HG02938 (cell line): ENCODE results near the gene E2F4.

Experiments used
- ATAC-seq: cut with Tn5 transposase; IDR thresholded peaks from one replicate; pipeline ENCODE4 v1.9.1; 2021; ENCODE audit warnings: mild to moderate bottlenecking, moderate library complexity; ENCODE audit not compliant: unreplicated experiment

Gene E2F4

GRCh38 chr16:67230809-67231660, 39.1 kb downstream of the E2F4 start:
- no peak for ATAC-seq

DNA sequence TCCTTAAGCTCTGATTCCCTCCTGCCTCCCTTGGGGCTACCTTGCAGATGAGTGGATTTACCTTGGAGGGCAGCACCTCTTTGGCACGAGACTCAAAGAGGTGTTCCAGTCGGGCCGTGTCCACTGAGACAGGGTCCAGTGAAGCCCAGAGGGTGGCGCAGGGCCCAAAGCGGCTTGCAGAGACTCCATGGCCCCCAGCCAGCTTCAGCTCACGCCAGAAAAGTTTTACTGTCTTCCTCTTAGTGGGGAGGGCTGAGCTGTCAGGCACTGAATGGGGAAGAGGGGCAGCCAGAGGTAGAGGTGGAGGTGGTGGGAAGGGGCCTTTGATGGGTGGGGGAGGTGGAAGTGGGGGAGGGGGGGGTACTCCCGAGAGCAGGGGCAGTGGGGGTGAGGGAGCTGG, 41.6 kb downstream of the E2F4 start:
- no peak for ATAC-seq

- no peak for ATAC-seq
Observed at GRCh38 chr16:67234180-67234597, 42.2 kb downstream of the E2F4 start.

- ATAC-seq = no peak
Observed at GRCh38 chr16:67235816-67236562, 44.0 kb downstream of the E2F4 start.

- ATAC-seq = no peak
Observed at GRCh38 chr16:67236563-67237395, 44.8 kb downstream of the E2F4 start.

DNA sequence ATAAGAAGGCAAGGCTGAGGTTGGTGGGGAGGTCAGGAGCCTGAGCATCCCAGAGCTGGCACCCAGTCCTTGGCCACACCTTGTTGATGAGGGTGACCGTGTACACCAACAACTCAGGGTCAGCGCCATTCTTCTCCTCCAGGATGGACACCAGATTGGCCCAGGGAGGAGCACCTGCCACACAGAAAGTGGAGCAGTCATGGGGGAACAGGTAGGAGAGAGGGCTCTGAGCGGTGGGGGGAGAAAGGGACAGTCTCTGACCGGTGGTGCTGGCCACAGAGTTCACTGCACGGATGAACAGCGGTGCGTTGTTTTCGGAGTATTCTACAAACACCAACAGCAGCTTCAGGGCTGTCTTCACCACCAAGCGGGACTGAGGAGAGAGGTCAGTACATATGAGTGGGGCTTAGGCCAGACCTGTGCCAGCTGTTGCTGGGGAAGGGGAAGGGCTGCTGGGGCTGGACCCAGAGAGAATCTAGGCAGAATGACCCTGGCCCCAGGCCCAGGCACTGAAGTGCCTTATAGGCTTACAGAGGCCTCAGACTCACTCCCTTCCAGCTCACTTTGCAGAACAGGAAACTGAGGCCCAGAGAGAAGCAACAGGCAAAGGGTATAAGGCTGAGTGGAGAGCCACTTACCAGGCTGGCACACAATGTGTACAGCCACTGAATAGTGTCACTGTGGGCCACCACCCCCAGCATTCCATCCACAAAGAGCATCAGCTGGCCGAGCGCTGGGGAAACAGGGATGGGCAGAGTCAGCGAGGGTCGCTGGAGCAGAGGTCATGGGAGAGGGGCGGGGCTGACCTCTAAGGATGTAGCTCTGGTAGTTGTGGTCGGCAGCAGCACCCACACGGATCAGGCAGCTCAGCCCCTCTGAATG, 45.7 kb downstream of the E2F4 start:
- no peak for ATAC-seq

GRCh38 chr16:67238278-67238575, 46.3 kb downstream of the E2F4 start:
- ATAC-seq = no peak

DNA sequence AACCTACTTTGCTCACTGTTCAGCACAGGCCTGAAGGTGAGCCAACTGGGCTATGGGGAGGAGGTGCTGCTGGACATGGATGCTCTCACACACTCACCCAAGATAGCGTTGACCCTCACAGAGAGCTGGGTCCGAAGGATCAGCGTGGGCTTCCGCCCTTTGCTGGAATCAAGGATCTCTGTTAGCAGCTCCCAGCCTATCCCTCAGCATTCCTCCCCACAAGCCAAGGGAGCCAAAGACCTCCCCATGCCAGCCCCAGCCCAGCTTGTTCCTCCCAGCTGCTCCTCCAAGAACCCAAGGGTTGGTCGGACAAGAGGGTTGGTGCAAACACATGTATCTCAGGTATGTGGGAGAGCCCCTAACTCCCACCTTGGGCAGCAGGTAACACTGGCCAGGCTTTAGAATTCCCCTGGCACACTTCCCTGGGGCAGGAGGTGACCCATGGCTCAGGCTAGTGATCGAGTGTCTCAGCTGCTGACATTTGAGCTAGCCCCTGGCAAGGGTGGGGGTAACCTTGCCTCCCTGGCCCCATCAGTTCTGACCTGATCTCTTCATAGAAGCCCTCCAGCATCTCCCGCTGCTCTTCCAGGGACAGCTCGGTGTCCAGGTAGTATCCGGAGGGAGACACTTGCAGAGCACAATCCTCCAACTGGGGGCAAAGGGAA, 47.0 kb downstream of the E2F4 start:
- no peak for ATAC-seq

- ATAC-seq = no peak
Observed at GRCh38 chr16:67240506-67240905, 48.6 kb downstream of the E2F4 start.

DNA sequence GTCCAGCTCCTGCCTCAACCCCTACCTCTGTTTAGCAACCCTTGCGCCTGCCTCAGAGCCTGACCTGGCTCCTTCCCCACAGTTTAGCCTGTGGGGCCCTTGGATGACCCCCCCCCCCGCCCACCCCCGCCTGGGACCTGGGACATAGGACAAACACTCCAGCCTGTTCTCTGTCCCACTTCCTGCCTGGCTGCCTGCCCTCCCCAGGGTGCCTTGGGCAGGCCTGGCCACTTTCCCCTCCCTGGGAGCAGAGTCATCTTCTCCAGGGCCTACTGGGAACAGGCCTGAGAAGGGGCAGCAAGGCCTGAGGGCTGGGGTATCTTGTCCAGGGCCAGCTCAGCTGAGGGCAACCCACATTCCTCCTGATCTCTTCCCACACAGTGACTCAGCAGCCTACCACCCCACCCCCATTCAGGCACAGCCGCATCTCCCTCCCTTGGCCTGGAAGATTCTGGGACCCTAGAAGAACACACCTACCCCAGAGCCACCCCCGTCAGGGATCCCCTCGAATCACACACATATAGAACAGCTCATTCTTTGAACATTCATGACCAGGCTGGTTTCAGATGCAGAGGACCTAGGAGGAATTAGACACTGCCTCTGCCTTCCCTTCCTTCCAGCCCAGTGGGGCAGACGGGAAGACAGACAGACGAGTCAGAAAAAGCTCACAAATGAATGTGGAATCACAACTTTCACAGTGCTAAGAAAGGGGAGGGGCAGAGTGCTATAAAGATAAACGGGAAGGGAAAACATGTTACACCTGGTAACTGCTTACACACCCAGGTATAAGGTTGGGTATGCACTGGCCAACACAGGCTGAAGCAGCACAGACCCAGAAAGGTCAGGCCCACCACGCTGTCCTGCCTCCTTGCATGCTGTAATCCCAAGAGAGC, 49.3 kb downstream of the E2F4 start:
- ATAC-seq = no peak

- no peak for ATAC-seq
Observed at GRCh38 chr16:67242138-67242730, 50.3 kb downstream of the E2F4 start.

- ATAC-seq = no peak
Observed at GRCh38 chr16:67243481-67243880, 51.5 kb downstream of the E2F4 start.

DNA sequence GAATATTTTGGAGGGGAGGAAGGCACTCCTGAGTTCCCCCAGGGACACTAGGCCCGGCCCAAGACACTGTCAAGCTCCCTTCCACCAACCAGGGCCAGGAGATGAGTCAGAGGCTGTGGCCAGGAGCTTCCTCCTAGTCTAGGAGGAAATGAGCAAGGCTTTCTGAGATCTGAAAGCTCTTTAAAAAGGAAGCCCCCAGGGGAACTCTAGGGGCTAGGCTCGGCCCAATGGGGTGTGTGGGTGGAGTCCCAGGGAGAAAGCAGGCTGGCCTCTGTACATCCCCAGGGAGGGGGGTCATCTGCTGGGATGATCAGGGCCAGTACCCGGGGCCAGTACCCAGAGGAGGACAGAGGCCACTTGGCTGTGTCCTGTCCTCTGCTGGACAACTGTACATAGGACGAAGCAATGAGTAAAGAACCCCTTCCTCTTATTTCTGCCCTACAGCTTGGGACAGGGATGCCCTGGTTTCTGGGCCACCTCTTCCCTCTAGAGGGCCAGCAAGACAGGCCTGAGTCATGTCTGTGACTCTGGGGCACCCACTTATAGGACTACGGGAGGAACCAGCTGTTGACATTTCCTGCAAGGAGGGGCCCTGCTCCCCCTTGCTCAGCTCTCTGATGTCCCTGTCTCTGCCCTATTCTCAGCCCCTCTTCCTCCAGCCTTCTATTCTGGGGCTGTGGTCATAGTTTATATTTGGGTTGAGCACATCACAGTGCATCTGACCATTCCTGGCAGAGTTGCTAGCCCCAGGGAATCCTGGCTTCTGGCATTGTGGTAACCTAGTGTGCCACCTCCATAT, 52.6 kb downstream of the E2F4 start:
- peak; percentile 54 for ATAC-seq

GRCh38 chr16:67245186-67245585, 53.2 kb downstream of the E2F4 start:
- no peak for ATAC-seq

- ATAC-seq = no peak
Observed at GRCh38 chr16:67245674-67246080, 53.7 kb downstream of the E2F4 start.

GRCh38 chr16:67246081-67246755, 54.3 kb downstream of the E2F4 start:
- ATAC-seq = no peak

DNA sequence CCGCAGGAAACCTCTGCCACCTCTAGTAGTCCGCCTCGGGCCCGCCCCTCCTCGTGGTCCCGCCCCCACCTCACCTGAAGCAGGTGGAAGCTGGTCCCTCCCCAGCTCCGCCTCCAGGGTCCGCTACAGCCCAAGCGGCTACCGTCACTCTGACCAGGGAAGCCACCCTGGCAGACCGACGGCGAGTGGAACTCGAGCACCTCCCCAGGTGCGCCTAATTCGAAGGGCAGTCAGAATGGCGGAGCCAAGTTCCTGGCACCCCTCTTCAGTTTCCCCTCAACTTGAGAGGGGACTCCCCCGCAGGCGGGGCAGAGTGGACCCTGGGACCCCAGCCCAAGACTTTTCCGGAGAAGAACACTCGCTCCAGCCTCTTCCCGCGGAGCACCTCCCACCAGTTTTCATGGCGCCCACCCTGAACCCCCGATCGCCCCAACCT, 54.8 kb downstream of the E2F4 start:
- ATAC-seq = no peak
